ENCODE results near the gene MTARC1. TPM values are rescaled to one million over a fixed set of nuclear protein-coding genes. Genes with fewer than 3 reads are reported as not detected.

MTARC1 gene
- total and polyA plus RNA-seq, 2 donors (not counting 1 experiment from before 2014, with no cell fraction given) = 0.49 to 2.9 TPM

DNA sequence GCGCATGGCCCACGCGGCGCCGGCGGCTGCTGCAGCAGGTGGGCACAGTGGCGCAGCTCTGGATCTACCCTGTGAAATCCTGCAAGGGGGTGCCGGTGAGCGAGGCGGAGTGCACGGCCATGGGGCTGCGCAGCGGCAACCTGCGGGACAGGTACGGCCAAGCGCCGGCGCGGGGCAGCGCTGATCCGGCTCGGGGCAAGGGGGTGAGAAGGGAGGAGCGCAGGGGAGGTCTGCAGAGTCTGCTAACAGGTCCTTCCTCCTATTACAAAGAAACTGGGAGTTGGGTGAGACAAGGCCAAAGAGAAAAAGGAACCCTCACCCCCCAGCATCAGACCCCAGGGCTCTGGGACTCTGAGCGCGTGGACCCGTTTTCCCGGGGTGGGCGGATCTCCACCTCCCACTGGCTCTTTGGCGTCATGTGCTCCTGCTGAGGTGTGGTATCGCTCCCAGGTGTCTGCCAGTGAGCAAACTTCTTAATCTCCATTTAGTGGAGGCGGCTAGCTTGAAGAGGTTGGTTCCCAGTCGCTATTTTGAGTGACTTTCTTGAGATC lies 431 bp downstream of the MTARC1 start:
- Mint-ChIP-seq H3K4me1 (peaks cover 11% of the 10 kb centered on the region), H3K27ac (no peak overlapping the region), H3K9me3 (ENCODE audit: insufficient read depth) (no peaks in the 10 kb centered on the region), H3K27me3 (peaks cover 18% of the 10 kb centered on the region), H3K4me3 (peak overlapping the region; percentile 80)
- Histone ChIP-seq H3K79me2 (ENCODE audit: control insufficient read depth, insufficient read depth, low read length) (no peaks in the 10 kb centered on the region), H3K27ac (ENCODE audit: low read length in 2 of 2) (no peak overlapping the region), H3K4me2 (replicated peaks; ENCODE audit: low read depth, low read length, poor library complexity, severe bottlenecking) (peak overlapping the region; percentile 79), H3K36me3 (replicated peaks in 1 of 2; ENCODE audit: control extremely low read depth in 1 of 2, control insufficient read depth in 1 of 2, extremely low read depth in 1 of 2, insufficient read depth in 2 of 2, low read length in 1 of 2) (no peaks in the 10 kb centered on the region), H3K9me3 (ENCODE audit: control extremely low read depth in 1 of 3, control insufficient read depth in 2 of 3, insufficient read depth in 1 of 3, low read length in 2 of 3) (no peaks in the 10 kb centered on the region), H3K27me3 (replicated peaks in 1 of 4; ENCODE audit: control extremely low read depth in 1 of 4, control insufficient read depth in 3 of 4, insufficient read depth in 4 of 4, low read length in 3 of 4) (peaks cover 0 to 22% (median 10%) of the 10 kb centered on the region in 4 experiments), H3K4me3 (ENCODE audit: control extremely low read depth in 1 of 5, extremely low read depth in 1 of 5, insufficient read depth in 1 of 5, low read depth in 2 of 5, low read length in 4 of 5) (peak overlapping the region in 3 of 5 experiments; percentile 34 to 61 (median 49)), H3K4me1 (ENCODE audit: control insufficient read depth in 2 of 2, insufficient read depth in 2 of 2, low read length in 2 of 2) (peaks cover 11 to 14% of the 10 kb centered on the region in 2 donors), H2AFZ (ENCODE audit: insufficient read depth, low read depth, low read length, poor library complexity, severe bottlenecking) (peak overlapping the region; percentile 69), H3K9ac (ENCODE audit: low read length) (peak overlapping the region; percentile 61), H4K20me1 (ENCODE audit: control insufficient read depth, insufficient read depth, low read length, poor library complexity, severe bottlenecking) (no peaks in the 10 kb centered on the region)
- TF ChIP-seq, protein P1, sequence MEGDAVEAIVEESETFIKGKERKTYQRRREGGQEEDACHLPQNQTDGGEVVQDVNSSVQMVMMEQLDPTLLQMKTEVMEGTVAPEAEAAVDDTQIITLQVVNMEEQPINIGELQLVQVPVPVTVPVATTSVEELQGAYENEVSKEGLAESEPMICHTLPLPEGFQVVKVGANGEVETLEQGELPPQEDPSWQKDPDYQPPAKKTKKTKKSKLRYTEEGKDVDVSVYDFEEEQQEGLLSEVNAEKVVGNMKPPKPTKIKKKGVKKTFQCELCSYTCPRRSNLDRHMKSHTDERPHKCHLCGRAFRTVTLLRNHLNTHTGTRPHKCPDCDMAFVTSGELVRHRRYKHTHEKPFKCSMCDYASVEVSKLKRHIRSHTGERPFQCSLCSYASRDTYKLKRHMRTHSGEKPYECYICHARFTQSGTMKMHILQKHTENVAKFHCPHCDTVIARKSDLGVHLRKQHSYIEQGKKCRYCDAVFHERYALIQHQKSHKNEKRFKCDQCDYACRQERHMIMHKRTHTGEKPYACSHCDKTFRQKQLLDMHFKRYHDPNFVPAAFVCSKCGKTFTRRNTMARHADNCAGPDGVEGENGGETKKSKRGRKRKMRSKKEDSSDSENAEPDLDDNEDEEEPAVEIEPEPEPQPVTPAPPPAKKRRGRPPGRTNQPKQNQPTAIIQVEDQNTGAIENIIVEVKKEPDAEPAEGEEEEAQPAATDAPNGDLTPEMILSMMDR (IDR thresholded peaks at IDR 0.05) = no peak
- TF ChIP-seq EZH2 (IDR thresholded peaks at IDR 0.05; ENCODE audit: borderline replicate concordance, insufficient read depth, low read depth, low read length, poor library complexity, severe bottlenecking) = no peak
- DNase-seq (peak; percentile 28), ATAC-seq (ENCODE audit: low read depth) (peak; percentile 42)
- POLR2A ChIA-PET = no interaction called here
- intact Hi-C loops (cut with micrococcal nuclease) = no loop called here
- 15% methylated on average over 23 of the region's 32 CpGs for WGBS (ENCODE audit: insufficient coverage)
- CTCF ChIA-PET = interaction anchor here (1.4 to 3.8 kb wide), 2 partner anchors 10 to 13 kb away, joined by 9 to 21 read pairs; no protein-coding TSS in a partner anchor

DNA sequence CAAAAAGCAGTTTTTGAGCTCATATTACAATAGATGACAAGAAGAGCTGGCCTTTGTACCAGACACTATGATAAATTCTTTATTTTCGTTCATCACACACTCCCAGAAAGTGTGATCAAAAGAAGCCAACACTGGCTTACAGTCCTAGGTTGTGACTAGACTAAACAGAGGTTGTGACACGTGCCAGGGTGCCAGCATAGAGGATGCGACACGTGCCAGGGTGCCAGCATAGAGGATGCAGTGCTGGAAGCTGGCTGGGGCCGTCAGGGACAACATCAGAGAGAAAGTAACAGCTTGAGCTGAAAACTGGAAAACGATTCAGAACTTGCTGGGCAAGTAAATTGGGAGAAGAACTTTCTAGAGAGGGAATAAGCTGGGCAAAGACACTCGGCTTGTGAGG lies 2.2 kb downstream of the MTARC1 start:
- Mint-ChIP-seq H3K4me3 (peak overlapping the region; percentile 35), H3K27me3 (peaks cover 18% of the 10 kb centered on the region), H3K27ac (no peak overlapping the region), H3K9me3 (ENCODE audit: insufficient read depth) (no peaks in the 10 kb centered on the region), H3K4me1 (peaks cover 11% of the 10 kb centered on the region)
- Histone ChIP-seq H3K27ac (ENCODE audit: low read length in 2 of 2) (no peak overlapping the region), H3K36me3 (replicated peaks in 1 of 2; ENCODE audit: control extremely low read depth in 1 of 2, control insufficient read depth in 1 of 2, extremely low read depth in 1 of 2, insufficient read depth in 2 of 2, low read length in 1 of 2) (no peaks in the 10 kb centered on the region), H2AFZ (ENCODE audit: insufficient read depth, low read depth, low read length, poor library complexity, severe bottlenecking) (no peak overlapping the region), H3K27me3 (replicated peaks in 1 of 4; ENCODE audit: control extremely low read depth in 1 of 4, control insufficient read depth in 3 of 4, insufficient read depth in 4 of 4, low read length in 3 of 4) (peaks cover 0 to 22% (median 10%) of the 10 kb centered on the region in 4 experiments), H3K4me2 (replicated peaks; ENCODE audit: low read depth, low read length, poor library complexity, severe bottlenecking) (no peak overlapping the region), H3K79me2 (ENCODE audit: control insufficient read depth, insufficient read depth, low read length) (no peaks in the 10 kb centered on the region), H3K9ac (ENCODE audit: low read length) (no peak overlapping the region), H3K9me3 (ENCODE audit: control extremely low read depth in 1 of 3, control insufficient read depth in 2 of 3, insufficient read depth in 1 of 3, low read length in 2 of 3) (no peaks in the 10 kb centered on the region), H3K4me1 (ENCODE audit: control insufficient read depth in 2 of 2, insufficient read depth in 2 of 2, low read length in 2 of 2) (peaks cover 11 to 14% of the 10 kb centered on the region in 2 donors), H4K20me1 (ENCODE audit: control insufficient read depth, insufficient read depth, low read length, poor library complexity, severe bottlenecking) (no peaks in the 10 kb centered on the region), H3K4me3 (ENCODE audit: control extremely low read depth in 1 of 5, extremely low read depth in 1 of 5, insufficient read depth in 1 of 5, low read depth in 2 of 5, low read length in 4 of 5) (no peak overlapping the region)
- CTCF ChIA-PET = interaction anchor here (0.7 to 3.8 kb wide), 4 partner anchors 12 to 1981 kb away, joined by 3 to 21 read pairs (median 6); no protein-coding TSS in a partner anchor
- intact Hi-C loops (cut with micrococcal nuclease) = no loop called here
- TF ChIP-seq, protein P1 (IDR thresholded peaks at IDR 0.05) = no peak
- no peak for TF ChIP-seq EZH2 (IDR thresholded peaks at IDR 0.05; ENCODE audit: borderline replicate concordance, insufficient read depth, low read depth, low read length, poor library complexity, severe bottlenecking)
- POLR2A ChIA-PET = no interaction called here
- ATAC-seq (ENCODE audit: low read depth) (no peak), DNase-seq (no peak)
- 87% methylated on average over 6 of the region's 7 CpGs for WGBS (ENCODE audit: insufficient coverage)

All from B cell (primary cell).